ENCODE results near the gene PRKCA.
"Not testable (repeated sequence)": the region's sequence is repeated elsewhere in the genome, so short reads cannot be mapped to it uniquely, and the experiment has no call there.

PRKCA gene

DNA sequence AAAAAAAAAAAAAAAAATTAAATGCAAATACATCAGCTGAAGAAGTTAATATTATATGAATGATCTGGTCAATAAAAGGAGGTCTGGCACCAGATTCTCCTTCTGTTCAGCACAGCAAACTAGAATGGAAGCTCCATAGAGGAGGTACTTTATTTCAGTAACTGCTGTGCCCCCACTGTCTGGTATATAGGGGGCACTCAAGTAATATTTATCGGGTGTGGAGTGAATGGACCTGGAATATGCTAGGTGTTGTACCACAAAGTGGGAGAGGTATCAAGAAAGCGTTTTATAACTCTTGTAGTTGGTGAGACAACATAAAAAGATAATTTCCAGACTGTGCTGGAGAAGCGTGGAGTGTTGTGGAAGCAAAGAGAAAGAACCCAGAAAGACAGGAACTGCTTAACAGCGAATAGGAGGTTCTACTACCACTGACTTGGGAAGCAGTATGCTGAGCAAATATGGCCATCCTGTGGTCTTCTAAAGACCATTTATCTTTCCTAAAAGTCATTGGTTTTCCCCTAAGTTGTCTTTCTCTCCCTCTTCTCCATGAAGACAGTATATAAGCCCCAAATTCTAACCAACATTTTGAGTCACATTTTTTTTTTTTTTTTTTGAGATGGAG, 12.2 kb upstream of the PRKCA start:
- TF ChIP-seq, protein P1, sequence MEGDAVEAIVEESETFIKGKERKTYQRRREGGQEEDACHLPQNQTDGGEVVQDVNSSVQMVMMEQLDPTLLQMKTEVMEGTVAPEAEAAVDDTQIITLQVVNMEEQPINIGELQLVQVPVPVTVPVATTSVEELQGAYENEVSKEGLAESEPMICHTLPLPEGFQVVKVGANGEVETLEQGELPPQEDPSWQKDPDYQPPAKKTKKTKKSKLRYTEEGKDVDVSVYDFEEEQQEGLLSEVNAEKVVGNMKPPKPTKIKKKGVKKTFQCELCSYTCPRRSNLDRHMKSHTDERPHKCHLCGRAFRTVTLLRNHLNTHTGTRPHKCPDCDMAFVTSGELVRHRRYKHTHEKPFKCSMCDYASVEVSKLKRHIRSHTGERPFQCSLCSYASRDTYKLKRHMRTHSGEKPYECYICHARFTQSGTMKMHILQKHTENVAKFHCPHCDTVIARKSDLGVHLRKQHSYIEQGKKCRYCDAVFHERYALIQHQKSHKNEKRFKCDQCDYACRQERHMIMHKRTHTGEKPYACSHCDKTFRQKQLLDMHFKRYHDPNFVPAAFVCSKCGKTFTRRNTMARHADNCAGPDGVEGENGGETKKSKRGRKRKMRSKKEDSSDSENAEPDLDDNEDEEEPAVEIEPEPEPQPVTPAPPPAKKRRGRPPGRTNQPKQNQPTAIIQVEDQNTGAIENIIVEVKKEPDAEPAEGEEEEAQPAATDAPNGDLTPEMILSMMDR (IDR thresholded peaks at IDR 0.05; ENCODE audit: low read depth, low read length): no peak; the same call in 1 of the 2 replicates
- no peak for DNase-seq (ENCODE audit: extremely low read depth, low read depth)

DNA sequence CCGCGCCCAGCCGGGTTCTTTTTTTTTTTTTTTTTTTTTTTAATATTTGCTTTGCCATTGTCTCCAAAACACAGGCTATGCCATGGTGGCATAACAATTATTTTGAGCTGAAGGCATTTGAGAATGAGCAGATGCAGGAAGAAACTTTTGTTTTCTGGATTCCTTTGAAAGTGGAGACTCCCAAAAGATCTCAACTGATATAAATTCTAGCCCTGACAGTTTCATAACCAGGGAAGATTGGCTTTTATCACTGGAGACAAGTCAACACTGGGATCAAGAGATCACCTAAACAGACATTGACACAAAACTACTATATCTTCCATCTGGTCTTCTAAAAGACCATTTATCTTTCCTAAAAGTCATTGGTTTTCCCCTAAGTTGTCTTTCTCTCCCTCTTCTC, 10.1 kb upstream of the PRKCA start:
- TF ChIP-seq, protein P1 (IDR thresholded peaks at IDR 0.05; ENCODE audit: low read depth, low read length): no peak
- DNase-seq (ENCODE audit: extremely low read depth, low read depth): no peak

DNA sequence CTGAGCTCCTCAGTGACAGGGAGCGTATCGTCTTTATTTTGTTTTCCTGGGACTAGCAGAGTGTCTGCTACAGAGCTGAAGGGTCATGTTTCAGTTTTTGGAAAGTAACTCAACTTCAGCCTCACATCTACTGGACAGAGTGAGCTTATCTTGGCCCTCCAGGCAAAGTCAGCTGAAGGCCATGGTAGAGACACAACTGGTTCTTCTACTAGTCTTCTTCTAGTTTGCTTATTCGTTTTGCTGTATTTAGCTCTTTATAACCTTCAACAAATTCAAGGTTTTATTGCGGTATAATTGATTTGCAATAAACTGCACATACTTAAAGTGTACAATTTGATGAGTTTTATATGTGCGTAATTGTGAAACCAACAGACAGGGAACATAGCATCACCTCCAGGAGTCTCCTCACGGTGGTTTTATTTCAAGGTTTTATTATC, 6.1 kb upstream of the PRKCA start:
- DNase-seq (ENCODE audit: extremely low read depth, low read depth): no peak
- TF ChIP-seq, protein P1 (IDR thresholded peaks at IDR 0.05; ENCODE audit: low read depth, low read length): no peak

DNA sequence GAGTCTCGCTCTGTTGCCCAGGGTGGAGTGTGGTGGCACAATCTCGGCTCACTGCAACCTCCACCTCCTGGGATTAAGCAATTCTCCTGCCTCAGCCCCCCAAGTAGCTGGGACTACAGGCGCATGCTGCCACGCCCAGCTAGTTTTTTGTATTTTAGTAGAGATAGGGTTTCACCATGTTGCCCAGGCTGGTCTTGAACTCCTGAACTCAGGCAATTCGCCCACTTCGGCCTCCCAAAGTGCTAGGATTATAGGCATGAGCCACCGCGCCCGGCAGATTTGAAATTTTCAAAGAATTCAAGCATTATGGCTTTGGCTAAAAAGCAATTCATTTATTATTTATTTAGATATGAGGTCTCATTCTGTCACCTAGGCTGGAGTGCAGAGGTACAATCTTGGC, 5.0 kb upstream of the PRKCA start:
- DNase-seq (ENCODE audit: extremely low read depth, low read depth): not testable (repeated sequence)

DNA sequence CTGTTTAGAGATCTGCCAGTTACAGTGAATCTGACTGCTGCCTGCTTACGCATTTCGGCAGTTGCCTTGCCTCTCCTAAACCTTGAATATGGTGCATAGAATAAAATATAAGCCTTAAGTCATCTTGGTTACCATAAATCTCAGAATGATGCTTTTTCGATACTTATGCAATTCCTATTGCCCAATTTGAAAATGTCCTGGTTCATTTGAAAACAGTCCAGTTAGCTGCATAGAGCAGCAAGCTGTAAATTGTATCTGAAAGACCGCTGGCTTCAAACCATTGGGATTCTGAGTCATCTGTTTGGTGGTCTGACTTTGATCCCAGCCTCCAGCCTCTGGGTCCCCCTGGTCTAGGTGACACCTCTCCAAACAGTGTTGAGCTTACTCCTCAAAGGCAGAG, 2.7 kb upstream of the PRKCA start:
- no peak for DNase-seq (ENCODE audit: extremely low read depth, low read depth)
- TF ChIP-seq, protein P1 (IDR thresholded peaks at IDR 0.05; ENCODE audit: low read depth, low read length): no peak

DNA sequence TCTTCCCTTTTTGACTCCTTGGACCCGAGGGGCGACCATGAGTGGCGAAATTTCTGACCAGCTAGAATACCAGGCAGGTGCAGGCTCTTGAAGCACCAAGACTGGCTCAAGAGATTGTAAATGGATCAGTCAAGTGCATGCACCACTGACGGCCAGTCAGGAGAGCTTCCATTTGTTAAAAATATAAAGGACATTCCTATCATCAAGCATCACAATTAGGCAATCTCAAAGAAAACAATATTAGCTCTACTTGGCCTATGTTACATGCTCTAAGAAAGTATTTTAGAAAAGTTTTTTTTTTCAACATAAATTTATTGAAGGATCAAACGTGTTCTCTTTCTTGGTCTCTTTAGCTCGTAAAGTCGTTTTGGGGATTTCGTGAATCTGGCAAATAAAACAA, 1.5 kb upstream of the PRKCA start:
- TF ChIP-seq, protein P1 (IDR thresholded peaks at IDR 0.05; ENCODE audit: low read depth, low read length): no peak
- DNase-seq (ENCODE audit: extremely low read depth, low read depth): no peak

DNA sequence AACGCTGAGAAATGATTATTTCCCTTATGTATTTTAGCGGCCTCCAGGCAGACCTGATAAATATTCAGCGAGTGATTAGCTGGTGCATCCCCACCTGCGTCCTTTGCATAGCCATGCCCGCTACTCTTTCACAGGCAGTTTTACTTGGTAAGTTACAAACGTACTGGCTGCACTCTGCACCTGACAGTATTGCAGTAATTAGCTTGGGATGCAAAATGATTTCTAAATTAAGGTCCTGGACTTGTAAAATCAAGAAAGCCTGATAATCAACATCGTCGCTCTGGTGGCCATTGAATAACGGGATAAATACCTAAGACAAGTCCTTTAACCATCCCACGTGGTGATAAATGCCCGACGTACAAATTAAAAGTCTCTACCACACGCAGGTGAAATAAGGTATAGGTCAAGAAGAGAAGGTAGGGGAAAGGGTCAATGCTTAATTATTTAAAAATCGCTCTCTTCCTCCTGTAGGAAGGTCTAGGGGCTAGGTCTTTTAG, 998 bp upstream of the PRKCA start:
- DNase-seq (ENCODE audit: extremely low read depth, low read depth): no peak
- TF ChIP-seq, protein P1 (IDR thresholded peaks at IDR 0.05; ENCODE audit: low read depth, low read length): no peak

Data from AG09319 (cell line).